SK-N-MC (cell line): ENCODE measurements around the gene ZBTB7C.

Source experiments
- DNase-seq: peaks from one replicate; pipeline ENCODE4 v3.0.0-alpha.2; 2011; ENCODE audit warnings: low read depth, low spot score
- H3K27ac ChIP-seq: fragments of 200-600 bp; sonication (generic); 2 replicates; pipeline ENCODE4 v1.5.1; 2016; ENCODE audit warnings: mixed run types
- H3K36me3 ChIP-seq: fragments of 200-600 bp; sonication (generic); 2 replicates; pipeline ENCODE4 v1.6.1; 2017; ENCODE audit warnings: antibody characterized with exemption, low read length, mixed read lengths; ENCODE audit not compliant: insufficient read depth
- H3K4me3 ChIP-seq: fragments of 200-600 bp; sonication (generic); 2 replicates; pipeline ENCODE4 v1.5.1; 2016
- H3K9ac ChIP-seq: fragments of 200-600 bp; sonication (generic); 2 replicates; pipeline ENCODE4 v1.8.0; 2017; ENCODE audit warnings: mixed run types, mixed read lengths; ENCODE audit not compliant: insufficient read length
- H3K9me3 ChIP-seq: fragments of 200-600 bp; sonication (generic); 2 replicates; pipeline ENCODE4 v1.6.1; 2017; ENCODE audit warnings: low read depth, mild to moderate bottlenecking, antibody characterized with exemption, low read length, moderate library complexity, mixed read lengths
- EZH2 ChIP-seq: fragments of 200-600 bp; sonication (generic); IDR thresholded peaks from one replicate; pipeline ENCODE4 v1.6.1; 2017; ENCODE audit warnings: antibody characterized with exemption
- FOXP2 ChIP-seq: optimal IDR thresholded peaks from 2 replicates; pipeline ENCODE3; 2011; ENCODE audit warnings: mild to moderate bottlenecking, moderate library complexity; ENCODE audit not compliant: insufficient read depth; ENCODE audit errors: extremely low read length, control extremely low read depth
- POLR2AphosphoS5 ChIP-seq: IDR thresholded peaks from 2 replicates; pipeline ENCODE4 v1.6.1; 2012; ENCODE audit warnings: mild to moderate bottlenecking, low read depth, low read length, borderline replicate concordance

ZBTB7C gene

GRCh38 chr18:48296581-48296980 is 112.6 kb downstream of the ZBTB7C start:
- no peak for DNase-seq
- H3K9me3 ChIP-seq = no peaks in the 10 kb centered on the region
- H3K9ac ChIP-seq = no peak overlapping the region
- H3K27ac ChIP-seq = no peak overlapping the region
- no peak overlapping the region for H3K4me3 ChIP-seq
- no peaks in the 10 kb centered on the region for H3K36me3 ChIP-seq
- TF ChIP-seq FOXP2 = no peak
- TF ChIP-seq EZH2 = no peak
- no peak for TF ChIP-seq POLR2AphosphoS5

- no peaks in the 10 kb centered on the region for H3K36me3 ChIP-seq
- H3K9me3 ChIP-seq = no peaks in the 10 kb centered on the region
- no peak for DNase-seq
- H3K9ac ChIP-seq = no peak overlapping the region
- no peak overlapping the region for H3K27ac ChIP-seq
- no peak overlapping the region for H3K4me3 ChIP-seq
- TF ChIP-seq POLR2AphosphoS5 (no peak), FOXP2 (no peak), EZH2 (no peak)
Measured at GRCh38 chr18:48295586-48296311, 113.4 kb downstream of the ZBTB7C start.

- TF ChIP-seq EZH2 (no peak), POLR2AphosphoS5 (no peak), FOXP2 (no peak)
- no peak overlapping the region for H3K4me3 ChIP-seq
- no peaks in the 10 kb centered on the region for H3K36me3 ChIP-seq
- no peaks in the 10 kb centered on the region for H3K9me3 ChIP-seq
- H3K9ac ChIP-seq = no peak overlapping the region
- DNase-seq = no peak
- H3K27ac ChIP-seq = no peak overlapping the region
Measured at GRCh38 chr18:48294899-48295585, 114.1 kb downstream of the ZBTB7C start.

GRCh38 chr18:48293954-48294898 is 115.0 kb downstream of the ZBTB7C start:
- TF ChIP-seq EZH2 = no peak
- no peak for TF ChIP-seq FOXP2
- TF ChIP-seq POLR2AphosphoS5 = no peak
- Histone ChIP-seq H3K9ac (no peak overlapping the region), H3K27ac (no peak overlapping the region), H3K9me3 (no peaks in the 10 kb centered on the region), H3K36me3 (no peaks in the 10 kb centered on the region), H3K4me3 (no peak overlapping the region)
- DNase-seq = no peak

- H3K9me3 ChIP-seq = no peaks in the 10 kb centered on the region
- no peak overlapping the region for H3K4me3 ChIP-seq
- H3K27ac ChIP-seq = no peak overlapping the region
- no peak overlapping the region for H3K9ac ChIP-seq
- H3K36me3 ChIP-seq = no peaks in the 10 kb centered on the region
- DNase-seq = no peak
- TF ChIP-seq EZH2 (no peak), POLR2AphosphoS5 (no peak), FOXP2 (no peak)
Measured at GRCh38 chr18:48292782-48293424, 116.3 kb downstream of the ZBTB7C start.

- Histone ChIP-seq H3K4me3 (no peak overlapping the region), H3K36me3 (no peaks in the 10 kb centered on the region), H3K9ac (no peak overlapping the region), H3K9me3 (no peaks in the 10 kb centered on the region), H3K27ac (no peak overlapping the region)
- no peak for DNase-seq
- TF ChIP-seq EZH2 (no peak), POLR2AphosphoS5 (no peak), FOXP2 (no peak)
Measured at GRCh38 chr18:48292229-48292628, 117.0 kb downstream of the ZBTB7C start.

GRCh38 chr18:48290162-48290926 is 118.8 kb downstream of the ZBTB7C start:
- Histone ChIP-seq H3K27ac (no peak overlapping the region), H3K9ac (no peak overlapping the region), H3K36me3 (no peaks in the 10 kb centered on the region), H3K4me3 (no peak overlapping the region), H3K9me3 (no peaks in the 10 kb centered on the region)
- no peak for DNase-seq
- TF ChIP-seq POLR2AphosphoS5 (no peak), FOXP2 (no peak), EZH2 (no peak)
